GM21528 (cell line): ENCODE data around the gene POM121L2.
"Not testable (repeated sequence)": the region's sequence is repeated elsewhere in the genome, so short reads cannot be mapped to it uniquely, and the experiment has no call there.

ENCODE experiments used
- ATAC-seq: cut with Tn5 transposase; IDR thresholded peaks from one replicate; pipeline ENCODE4 v1.9.1; 2021; ENCODE audit warnings: mild to moderate bottlenecking, moderate library complexity; ENCODE audit not compliant: unreplicated experiment, low FRiP score

POM121L2 gene

DNA sequence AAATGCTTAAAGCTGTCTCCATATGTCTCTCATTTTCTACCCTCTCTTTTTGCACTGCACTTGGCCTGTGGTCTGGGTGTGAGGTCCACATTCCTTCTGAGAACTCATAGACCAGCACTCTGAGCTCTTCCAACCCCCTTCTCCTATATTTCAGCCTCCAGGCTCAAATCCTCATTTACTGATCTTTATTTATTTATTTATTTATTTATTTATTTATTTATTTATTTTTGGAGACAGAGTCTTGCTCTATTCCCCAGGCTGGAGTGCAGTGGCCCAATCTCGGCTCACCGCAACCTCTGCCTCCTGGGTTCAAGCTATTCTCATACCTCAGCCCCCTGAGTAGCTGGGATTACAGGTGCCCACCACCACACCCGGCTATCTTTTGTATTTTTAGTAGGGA is 45.1 kb downstream of the POM121L2 start:
- not testable (repeated sequence) for ATAC-seq

DNA sequence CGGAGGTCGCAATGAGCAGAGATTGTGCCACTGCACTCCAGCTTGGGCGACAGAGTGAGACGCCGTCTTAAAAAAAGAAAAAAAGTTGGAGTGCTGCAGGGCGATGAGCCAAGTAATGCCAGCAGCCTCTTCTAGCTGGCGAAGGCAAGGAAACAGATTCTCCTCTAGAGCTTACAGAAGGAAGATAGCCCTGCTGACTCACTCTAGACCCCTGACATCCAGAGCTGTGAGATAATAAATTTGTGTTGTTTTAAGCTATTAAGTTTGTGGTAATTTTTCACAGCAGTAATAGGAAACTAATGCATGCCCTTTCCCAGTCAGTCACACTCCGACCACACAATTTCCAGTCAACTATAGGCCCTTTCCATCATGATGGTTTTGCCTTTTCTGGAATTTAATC is 48.2 kb downstream of the POM121L2 start:
- no peak for ATAC-seq

DNA sequence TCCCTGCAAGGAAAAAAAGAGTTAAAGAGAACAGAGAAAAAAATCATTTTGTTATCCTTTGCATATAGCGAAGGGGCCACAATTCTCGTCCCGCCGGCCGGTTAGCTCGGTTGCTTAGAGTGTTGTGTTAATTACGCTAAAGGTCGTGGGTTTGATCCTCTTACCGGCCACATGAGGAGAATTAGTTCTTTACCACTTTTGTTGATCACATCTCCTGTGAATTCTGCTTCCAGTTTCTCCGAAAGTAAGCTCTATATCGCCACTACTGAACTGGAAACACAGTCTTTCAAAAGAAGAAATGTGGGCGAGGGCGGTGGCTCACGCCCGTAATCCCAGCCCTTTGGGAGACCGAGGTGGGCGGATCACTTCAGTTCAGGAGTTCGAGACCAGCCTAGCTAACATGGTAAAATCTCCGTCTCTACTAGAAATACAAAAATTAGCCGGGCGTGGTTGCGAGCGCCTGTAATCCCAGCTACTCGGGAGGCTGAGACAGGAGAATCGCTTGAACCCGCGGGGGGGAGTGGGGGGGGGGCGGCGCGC is 51.2 kb downstream of the POM121L2 start:
- ATAC-seq = no peak

DNA sequence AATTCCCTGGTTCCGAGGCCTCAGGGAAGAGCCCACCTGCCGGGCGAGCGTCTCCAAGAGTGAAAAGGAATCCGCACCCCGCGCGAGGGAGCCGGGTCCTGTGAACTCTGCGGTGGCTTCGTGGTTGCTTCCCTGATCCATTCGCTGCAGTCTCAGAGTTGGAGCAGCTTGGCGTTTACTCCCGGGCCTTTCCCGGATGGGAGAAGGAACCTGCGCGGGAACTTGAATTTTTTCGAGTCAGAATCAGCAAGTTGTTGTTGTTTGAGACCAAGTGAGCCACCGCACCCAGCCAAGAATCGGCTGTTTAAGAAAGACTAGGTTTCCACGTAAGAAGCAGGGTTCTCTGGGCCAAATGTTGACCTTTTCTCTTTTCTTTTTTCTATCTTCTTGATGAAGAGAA is 51.7 kb downstream of the POM121L2 start:
- no peak for ATAC-seq
